ENCODE data around the gene CFAP97D2.
"Not testable (repeated sequence)": the region's sequence is repeated elsewhere in the genome, so short reads cannot be mapped to it uniquely, and the experiment has no call there.

CFAP97D2 gene

GRCh38 chr13:114143806-114144605 lies 35.1 kb upstream of the CFAP97D2 start:
- no peak for DNase-seq (ENCODE audit: low spot score)

- DNase-seq (ENCODE audit: low spot score), result no peak
These were observed 34.3 kb upstream of the CFAP97D2 start for GRCh38 chr13:114144606-114145244.

DNA sequence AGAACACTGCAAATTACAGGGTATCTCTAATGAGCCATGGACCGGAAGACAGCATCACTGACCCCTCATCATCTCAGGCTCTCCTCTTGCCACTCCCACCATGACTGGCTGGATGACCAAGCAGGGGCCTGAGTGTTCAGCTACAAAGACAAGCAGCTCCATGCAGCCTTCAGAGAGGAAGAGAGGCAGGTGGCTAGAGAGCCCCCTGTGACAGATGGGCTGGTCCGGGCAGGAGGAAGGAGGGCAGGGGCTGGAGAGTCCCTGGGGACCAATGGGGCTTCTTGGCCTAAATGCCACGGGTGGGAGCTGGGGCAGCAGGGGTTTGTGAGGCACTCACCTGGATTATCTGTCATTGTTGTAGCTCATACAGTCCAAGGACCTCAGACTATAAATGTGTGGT lies 33.8 kb upstream of the CFAP97D2 start:
- no peak for DNase-seq (ENCODE audit: low spot score)

GRCh38 chr13:114145722-114146121 lies 33.3 kb upstream of the CFAP97D2 start:
- no peak for DNase-seq (ENCODE audit: low spot score)

GRCh38 chr13:114146173-114146572 lies 32.9 kb upstream of the CFAP97D2 start:
- no peak for DNase-seq (ENCODE audit: low spot score)

GRCh38 chr13:114146629-114147028 lies 32.4 kb upstream of the CFAP97D2 start:
- DNase-seq (ENCODE audit: low spot score), result no peak

GRCh38 chr13:114147803-114148520 lies 31.1 kb upstream of the CFAP97D2 start:
- DNase-seq (ENCODE audit: low spot score), result no peak

DNA sequence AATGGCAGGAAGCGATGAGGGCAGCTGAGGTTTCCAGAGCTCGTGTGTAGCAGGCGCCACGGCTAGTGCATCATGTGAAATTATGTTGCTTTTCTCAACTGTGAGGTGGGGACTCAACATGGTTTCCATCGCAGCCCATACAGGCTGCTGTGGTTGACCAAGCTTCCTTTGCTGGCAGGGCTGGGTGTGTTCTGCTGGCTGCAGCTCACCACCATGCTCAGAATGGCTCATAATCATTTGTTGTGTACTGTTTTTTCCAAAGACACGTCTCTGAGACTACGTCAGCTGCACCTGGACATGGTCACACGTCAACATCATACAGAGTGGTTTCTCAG lies 30.6 kb upstream of the CFAP97D2 start:
- no peak for DNase-seq (ENCODE audit: low spot score)

- not testable (repeated sequence) for DNase-seq (ENCODE audit: low spot score)
These were observed 30.2 kb upstream of the CFAP97D2 start for GRCh38 chr13:114148886-114149285.

GRCh38 chr13:114149774-114150740 lies 29.0 kb upstream of the CFAP97D2 start:
- DNase-seq (ENCODE audit: low spot score), result no peak

DNA sequence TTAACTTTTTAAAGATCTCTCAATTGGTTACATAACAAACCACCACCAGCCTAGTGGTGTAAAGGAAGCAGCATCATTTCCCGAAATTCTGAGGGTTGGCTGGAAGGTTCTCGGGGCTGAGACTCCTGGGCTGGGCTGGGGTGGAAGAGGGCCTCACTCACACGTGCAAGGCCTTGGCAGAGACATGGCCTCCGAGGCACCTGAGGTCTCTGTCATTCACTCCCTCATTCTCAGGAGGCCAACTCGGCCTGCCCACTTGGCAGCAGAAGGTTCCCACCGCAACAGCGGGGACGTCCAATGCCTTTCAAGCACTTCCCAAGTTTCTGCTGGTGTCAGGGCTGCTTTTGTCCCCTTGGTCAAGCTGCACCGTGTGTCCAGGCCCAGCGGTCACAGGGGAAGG lies 28.0 kb upstream of the CFAP97D2 start:
- no peak for DNase-seq (ENCODE audit: low spot score)

DNA sequence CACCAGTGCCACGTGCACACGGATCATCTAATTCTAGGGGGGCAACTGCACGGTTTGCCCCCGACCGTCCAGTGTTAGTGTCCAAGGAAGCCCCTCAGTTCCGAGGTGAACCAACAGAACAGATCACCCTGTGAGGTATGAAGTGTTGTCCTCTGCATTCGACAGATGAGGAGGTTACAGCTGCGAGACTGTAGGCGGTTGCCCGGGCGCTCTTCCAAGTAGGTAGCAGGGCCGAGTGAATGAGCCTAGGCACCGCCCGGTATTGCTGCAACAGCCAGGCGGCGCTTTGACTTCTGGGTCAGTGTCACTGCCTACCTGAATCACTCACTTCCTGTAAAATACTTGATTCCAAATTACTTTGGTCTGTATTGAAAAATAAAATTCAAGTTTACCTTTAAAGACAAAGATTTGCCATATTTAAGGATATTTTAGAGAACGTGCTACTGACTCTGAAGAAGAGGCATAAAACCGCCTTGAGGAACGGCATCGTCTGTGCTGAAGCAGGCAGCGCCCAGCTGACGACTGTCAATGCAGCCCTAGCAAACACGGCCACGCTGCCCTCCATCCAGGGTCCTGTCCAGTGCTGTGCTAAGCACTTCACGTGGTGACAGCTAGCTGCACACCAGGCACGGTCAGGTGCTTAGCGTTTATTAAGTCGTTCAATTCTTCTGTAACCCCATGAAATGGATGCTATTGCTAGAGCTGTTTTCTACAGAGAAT lies 27.3 kb upstream of the CFAP97D2 start:
- no peak for DNase-seq (ENCODE audit: low spot score)

GRCh38 chr13:114152285-114152645 lies 26.8 kb upstream of the CFAP97D2 start:
- DNase-seq (ENCODE audit: low spot score), result no peak

- DNase-seq (ENCODE audit: low spot score), result no peak
These were observed 26.2 kb upstream of the CFAP97D2 start for GRCh38 chr13:114152831-114153371.

- no peak for DNase-seq (ENCODE audit: low spot score)
These were observed 25.5 kb upstream of the CFAP97D2 start for GRCh38 chr13:114153485-114154080.

DNA sequence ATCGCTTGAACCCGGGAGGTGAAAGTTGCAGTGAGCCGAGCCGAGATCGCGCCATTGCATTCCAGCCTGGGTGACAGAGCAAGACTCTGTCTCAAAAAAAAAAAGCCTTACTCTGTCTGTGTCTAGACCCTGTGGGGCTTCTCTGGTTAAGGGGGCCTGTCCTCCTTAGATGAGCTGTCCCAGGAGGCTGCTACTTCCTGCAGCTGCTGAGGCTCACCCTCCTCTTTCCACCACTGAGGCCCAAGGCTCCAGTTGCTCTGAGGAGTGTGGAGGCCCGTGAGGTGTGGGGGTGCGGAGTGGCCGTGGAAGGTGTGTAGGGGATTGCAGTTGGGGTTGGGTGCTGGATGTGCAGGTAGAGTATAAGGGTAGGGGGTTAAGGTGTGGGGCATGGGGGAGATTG lies 24.6 kb upstream of the CFAP97D2 start:
- DNase-seq (ENCODE audit: low spot score), result no peak

DNA sequence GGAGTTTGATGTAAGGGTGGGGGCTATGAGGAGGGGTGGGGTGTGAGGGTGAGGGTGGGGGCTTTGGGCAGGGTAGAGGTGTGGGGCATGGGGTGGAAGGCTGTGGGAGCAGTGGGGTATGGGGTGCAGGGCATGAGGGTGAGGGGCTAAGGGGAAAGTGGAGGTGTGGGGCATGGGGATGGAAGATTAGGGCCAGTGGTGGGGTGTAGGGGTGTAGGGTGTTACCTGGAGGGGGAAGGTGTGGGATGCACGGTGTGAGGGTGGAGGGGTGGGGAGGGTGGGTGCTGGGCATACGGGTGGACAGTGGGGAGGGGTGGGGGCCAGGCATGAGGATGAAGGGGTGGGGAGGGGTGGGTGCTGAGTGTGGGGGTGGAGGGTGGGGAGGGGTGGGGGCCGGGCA lies 23.7 kb upstream of the CFAP97D2 start:
- DNase-seq (ENCODE audit: low spot score), result no peak

DNA sequence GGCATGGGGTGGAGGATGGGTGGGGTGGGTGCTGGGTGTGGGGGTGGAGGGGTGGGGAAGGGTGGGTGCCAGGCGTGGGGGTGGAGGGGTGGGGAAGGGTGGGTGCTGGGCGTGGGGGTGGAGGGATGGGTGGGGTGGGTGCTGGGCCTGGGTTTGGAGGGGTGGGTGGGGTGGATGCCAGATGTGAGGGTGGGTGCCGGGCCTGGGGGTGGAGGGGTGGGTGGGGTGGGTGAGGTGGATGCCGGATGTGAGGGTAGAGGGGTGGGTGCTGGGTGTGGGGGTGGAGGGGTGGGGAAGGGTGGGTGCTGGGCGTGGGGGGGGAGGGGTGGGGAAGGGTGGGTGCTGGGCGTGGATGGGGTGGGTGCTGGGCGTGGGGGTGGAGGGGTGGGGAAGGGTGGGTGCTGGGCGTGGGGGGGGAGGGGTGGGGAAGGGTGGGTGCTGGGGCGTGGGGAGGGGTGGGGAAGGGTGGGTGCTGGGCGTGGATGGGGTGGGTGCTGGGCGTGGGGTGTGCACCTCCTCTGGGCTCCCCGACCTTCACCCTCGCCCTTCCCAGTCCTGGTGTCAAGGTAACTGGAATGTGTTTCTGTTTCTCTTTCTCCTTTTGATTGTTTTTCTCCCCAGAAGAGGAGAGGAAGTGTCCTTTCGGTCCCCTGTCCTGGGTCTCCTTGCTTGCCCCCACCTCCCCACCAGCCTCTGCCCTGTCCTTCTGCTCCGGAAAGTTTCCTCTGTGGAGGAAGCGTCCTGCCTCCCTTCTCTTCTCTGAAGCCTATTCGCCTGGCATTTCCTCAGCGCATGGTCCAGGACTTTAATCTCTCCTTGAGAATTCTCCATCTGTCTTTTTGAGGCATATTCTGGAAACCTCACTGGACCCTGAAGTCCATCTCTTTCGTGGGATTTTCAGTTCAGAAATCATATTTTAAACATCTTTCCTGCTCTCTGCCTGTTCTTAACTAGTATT lies 22.9 kb upstream of the CFAP97D2 start:
- no peak for DNase-seq (ENCODE audit: low spot score)

DNA sequence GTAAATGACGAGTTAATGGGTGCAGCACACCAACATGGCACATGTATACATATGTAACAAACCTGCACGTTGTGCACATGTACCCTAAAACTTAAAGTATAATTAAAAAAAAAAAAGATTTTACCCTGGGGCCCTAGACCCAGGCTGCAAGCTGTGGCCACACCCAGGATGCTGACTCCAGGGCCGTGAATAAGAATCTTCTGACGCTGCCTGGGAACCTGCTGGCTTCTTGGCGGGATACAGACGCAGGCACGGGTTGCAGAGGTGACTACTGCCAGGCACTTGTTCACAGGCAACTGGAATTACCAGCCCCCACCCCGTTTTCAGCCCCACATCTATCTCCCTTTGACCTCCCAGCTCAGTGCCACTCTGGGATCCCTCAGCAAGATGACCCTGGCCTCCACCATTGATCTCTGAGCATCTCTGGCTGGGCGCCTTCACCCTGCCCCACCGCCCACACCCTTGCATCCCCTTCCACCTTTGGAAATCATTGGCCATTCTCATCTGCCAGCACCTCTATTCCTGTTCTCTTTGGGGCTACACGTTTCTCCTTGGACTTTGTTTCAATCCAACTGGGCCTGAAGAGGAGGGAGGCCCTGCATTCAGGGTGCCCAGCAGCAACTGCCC lies 21.1 kb upstream of the CFAP97D2 start:
- DNase-seq (ENCODE audit: low spot score), result no peak

Measured in hepatic stellate cell (primary cell).